ENCODE data around the gene ANXA3.
"Not testable (repeated sequence)": the region's sequence is repeated elsewhere in the genome, so short reads cannot be mapped to it uniquely, and the experiment has no call there.

Gene ANXA3, protein sequence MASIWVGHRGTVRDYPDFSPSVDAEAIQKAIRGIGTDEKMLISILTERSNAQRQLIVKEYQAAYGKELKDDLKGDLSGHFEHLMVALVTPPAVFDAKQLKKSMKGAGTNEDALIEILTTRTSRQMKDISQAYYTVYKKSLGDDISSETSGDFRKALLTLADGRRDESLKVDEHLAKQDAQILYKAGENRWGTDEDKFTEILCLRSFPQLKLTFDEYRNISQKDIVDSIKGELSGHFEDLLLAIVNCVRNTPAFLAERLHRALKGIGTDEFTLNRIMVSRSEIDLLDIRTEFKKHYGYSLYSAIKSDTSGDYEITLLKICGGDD
- 0 to 2.0 (median 0.25) reads per million in 18 experiments for total RNA-seq

DNA sequence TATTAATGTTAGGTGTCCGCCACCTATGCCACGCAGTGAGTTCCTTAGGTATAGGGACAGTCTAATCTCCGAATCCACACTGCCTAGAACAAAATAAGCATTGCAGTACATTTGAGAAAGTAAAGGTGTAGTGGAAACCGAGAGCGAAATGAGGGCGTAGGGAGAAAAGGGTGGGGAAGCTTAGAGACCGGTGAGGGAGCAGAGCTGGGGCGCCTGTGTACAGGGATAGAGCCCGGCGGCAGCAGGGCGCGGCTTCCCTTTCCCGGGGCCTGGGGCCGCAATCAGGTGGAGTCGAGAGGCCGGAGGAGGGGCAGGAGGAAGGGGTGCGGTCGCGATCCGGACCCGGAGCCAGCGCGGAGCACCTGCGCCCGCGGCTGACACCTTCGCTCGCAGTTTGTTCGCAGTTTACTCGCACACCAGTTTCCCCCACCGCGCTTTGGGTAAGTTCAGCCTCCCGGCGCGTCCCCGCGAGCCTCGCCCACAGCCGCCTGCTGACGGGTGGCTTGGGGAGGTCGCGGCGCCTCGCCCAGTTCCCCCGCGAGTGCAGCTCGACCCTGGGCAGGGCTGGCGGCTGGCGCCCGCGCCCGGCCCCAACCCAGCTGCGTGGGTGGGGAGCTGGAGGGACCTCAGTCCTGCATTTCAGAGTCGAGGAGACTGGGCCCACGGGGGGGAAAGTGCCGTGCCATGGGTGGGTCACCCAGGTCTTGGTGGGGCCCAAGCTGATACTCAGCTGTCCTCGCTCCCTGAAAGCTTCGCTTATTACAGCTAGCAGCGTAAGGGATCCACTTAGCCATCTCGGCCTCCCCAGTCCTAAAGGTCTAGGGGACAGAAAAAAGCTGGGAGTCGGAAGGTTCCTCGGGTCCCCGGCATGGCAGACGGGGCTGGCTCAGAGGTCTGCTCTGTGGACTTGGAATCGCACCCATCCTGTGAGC is at the start of gene ANXA3:
ANXA3 (plus strand) TSS at position 351 of the 932 bp plus-strand sequence. CDS start 2,704 bp downstream, outside the sequence.
- no peak for DNase-seq

DNA sequence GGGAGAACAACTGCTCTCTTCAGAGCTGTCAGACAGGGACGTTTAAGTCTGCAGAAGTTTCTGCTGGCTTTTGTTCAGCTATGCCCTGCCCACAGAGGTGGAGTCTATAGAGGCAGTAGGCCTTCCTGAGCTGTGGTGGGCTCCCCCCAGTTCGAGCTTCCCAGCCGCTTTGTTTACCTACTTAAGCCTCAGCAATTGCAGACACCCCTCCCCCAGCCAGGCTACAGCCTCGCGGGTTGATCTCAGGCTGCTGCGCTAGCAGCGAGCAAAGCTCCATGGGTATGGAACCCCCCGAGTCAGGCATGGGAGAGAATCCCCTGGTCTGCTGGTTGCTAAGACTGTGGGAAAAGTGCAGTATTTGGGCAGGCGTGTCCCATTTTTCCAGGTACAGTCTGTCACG is 45.3 kb upstream of the ANXA3 start:
- DNase-seq, result not testable (repeated sequence)

DNA sequence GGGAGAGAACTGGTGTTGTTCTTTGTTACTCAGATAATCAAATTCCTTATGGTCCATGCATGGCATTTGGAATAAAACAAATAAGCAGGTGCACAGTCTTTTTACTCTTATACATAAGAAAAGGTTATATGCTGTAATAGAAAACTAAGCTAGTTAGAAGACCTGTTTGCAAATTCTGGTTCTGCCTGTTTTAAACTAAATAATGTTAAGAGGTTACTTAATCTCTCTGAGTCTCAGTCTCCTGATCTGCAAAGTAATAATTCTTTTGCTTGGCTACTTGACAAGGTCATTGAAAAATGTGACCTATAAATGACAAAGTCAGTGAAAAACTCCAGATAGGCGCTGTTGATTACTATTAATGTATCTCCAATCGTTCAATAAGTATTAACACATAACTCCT is 42.5 kb upstream of the ANXA3 start:
- DNase-seq, result no peak

DNA sequence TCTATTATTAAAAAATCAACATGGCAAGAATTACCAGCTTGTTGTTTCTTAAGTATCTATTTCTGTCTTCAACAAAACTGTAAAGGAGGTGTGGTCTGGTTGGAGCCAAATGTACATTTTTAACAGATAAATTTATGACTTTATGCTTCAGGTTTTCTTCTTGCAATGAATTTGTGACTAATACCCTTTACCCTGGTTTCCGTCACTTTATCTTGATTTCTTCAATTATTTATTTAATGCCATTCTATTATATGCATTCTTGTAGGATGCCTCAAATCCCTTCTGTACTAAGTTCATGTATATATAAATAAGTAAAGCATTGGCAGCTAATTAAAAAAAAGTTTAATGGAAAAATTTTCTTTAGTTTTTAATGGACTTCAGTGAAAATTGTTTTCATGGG is 41.5 kb upstream of the ANXA3 start:
- DNase-seq, result no peak

DNA sequence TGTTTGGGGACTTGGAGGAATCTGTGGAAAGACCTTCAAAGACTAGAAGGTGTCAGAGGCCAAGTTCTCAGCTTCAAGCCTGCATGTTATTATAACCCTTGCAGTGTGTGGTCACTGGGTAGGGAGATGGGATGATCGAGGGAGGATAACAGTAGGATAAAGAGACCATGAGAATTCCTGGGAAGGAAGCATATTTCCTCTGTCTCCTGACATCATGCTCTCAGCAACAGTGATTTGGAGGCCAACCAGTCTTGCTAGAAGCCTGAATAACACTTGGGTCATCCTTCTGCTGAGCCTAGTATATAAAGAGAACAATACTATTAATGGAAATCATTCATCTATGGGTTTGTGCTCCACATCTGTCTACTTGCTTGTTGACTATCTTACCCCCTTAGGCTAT is 40.9 kb upstream of the ANXA3 start:
- DNase-seq, result no peak

DNA sequence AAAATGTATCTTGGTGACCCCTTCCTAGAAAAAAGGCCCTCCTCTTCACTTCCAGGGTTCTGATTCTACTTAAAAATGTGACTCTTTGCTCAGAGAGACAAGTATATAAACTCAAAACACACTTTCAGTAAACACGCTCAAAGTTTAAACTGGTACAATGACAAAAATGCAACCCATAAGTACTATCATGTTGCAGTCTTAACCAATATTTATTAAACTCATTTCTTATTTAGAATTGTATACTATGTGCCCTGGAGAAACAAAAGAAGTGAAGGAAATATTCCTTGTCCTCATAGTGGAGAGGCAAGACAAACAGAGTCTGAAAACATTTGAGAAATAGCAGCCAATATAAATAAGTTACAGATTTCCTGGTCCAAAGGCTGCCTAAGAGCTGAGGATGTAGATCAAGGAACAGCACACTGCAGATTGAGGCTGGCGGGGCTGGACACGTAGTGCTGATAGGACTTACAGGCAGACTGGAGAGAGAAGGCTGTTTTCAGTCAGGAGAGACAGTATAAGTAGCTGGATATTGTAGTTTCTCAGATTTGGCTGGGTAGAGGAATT is 39.1 kb upstream of the ANXA3 start:
- no peak for DNase-seq

DNA sequence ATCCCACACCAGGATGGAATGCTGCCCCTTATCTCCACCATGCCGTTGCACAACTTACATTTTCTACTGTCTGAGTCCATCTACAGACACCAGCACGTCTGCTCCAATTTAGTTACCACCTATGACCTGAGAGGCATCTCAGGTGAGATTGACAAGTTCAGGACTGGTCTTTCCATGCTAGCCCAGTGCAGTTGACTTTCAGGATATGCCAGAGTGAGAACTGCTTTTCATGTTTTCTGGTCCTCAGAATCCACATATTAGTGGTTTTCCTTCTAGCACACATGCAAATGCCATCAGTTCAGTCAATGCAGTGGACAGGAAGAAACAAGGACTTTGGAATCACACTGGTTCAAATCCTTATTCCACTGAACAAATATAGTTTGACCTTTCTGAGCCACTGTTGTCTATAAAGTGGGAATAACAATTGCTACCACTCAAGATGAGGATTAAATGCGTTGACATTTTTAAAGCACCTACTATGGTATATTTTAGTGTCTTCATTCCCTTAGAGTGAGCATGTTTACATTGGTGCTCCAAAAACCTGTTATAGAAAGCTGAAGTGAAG is 38.1 kb upstream of the ANXA3 start:
- no peak for DNase-seq

DNA sequence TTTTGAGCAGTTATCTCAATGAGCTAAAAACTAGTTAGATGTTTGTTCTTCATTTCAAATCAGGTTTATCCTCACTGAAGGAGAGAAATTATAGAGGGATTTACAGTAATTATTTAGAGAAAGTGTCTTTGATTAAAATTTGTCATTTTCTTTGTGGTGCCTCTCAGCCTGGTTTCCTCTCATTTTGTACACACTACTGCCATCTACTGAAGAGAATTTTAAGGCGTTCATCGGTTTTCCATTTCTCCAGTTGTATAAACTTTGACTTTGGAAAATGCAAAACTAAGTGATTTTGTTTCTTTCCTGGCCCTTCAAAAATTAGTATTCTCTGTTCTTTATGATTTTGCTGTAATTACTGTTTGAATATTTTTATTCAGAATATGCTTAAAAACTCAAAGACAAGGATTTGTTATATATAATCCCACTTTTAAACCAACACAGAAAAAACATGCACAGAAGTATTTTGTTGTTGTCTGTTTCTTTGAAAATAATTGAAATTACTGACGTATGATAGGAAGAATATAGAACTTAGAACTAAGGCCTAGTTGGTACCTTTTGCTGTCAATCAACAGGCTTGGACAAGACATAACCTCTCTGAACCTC is 34.4 kb upstream of the ANXA3 start:
- peak; percentile 16 to 30 for DNase-seq

DNA sequence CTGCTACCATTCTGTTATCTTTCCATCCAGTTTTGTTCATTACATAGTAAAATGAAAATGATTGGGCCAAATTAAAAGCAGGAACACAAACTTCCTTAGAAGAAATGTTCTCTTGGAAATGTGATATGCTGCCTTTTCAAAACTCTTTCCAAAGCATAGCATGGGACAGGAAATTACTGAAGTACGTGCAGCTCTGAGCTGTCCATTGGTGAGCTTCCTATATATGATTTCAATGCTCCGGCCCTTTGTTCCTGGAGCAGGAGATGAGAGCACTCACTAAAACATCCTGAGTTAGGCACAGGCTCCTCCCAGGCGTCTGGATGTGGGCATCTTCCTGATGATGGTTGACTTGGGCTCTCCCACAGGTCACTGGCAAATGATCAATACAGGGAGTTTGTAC is 33.0 kb upstream of the ANXA3 start:
- no peak for DNase-seq

DNA sequence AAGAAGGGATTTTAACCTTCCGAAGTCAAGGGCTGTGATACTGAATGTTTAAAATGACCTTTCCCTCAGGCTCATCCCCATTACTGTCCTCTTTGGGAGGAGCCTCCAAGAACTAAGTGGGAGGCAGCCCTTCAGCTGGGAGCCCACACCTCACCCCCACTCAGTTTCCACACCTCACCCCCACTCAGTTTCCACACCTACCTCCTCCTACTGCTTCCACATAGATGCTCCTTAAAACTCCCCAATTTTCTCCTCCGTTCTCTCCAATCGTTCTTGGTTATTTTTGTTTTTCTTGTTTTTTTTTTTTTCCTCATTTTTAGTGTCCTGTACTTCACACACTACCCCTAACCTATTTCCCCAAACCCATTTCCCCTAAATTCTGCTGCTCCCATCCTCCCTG is 31.6 kb upstream of the ANXA3 start:
- no peak for DNase-seq

DNA sequence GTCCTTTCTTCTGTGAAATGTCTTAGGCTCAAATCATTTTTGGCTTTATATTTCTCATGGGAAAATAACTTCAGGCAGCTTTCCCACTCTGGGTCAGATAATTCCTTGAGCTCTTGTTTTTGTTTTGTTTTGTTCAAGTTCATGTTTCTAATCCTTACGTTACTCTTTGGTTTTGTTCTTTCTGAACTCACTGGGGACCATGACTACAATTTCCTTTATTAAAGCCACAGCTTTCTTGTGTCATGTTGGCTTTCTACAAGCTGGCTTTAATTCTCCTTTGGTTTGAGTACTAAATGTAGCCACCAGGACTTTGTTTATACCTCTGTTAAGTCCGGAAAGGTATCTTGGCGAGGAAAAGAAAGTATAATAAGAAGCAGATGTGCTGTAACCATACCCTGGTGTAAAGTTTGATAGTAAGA is 30.8 kb upstream of the ANXA3 start:
- DNase-seq, result no peak

DNA sequence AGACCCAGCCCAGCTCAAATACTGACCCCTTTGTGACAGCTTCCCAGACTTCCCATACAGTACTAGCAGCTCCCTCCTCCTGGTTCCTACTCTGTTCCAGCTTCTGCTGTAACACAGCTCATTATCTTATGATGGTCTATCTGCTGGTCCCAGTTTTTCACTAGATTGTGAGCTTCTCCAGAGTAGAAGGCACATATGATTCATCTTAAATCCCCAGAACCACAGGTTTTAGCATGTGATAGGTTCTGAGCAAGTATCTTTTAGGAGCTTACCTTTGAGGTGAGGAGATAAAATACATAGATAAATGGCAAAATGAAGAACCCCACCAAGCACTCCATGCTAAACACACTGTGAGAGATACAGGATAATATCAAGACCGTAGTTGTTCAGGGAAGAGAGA is 27.6 kb upstream of the ANXA3 start:
- no peak for DNase-seq

DNA sequence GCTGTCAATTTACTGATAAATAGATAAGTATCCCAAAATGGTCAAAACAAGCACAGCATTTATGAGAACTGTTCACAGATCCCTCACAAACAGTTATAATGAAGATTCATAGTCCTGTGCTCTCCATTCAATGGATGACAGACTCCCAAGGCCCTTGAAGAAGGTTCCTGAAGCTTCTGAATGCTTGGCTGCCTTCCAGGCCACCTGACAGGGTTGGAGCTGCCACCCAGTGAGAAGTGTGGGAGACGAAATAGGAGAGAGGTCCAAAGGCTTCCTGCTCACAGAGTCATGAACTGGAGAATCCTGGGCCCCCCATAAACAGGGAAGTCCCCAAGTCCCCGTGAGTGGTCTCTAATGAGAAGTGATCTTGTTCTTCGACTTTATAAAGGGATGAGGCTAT is 26.0 kb upstream of the ANXA3 start:
- DNase-seq, result no peak

DNA sequence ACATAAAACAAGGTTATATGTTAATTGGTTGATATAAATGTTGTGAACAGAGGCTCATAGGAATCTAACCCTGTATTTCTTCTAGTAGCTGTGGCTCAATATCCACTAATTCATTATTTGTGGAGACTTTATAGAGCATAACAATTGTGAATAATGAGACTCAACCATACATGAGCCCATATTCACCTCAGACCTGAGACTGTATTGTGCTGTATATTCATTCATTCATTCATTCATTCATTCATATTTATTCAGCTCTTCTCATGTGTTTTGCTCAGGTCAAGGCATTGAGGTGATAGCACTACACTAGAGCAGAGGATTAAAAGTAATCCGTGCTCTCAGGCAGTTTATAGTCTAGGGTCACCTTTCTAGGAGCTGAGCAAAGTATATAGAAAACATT is 24.5 kb upstream of the ANXA3 start:
- no peak for DNase-seq

DNA sequence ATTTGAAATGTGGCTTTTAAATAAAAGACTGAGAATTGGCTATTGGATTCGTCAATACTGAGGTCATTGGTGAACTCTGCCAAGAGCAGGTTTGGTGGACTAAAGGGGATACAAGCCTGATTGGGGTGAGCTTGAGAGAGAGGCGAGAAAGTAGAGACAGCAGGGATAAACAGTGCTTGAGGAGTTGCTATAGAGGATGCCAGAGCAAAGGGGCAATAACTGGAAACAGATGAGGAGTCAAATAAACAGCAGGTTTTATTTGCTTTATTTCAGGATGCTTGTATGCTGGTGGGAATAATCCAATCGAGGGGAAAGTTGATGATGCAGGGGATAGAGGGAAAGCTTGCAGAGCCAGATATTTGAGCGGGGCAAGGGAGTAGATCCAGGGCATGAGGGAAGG is 24.0 kb upstream of the ANXA3 start:
- no peak for DNase-seq

DNA sequence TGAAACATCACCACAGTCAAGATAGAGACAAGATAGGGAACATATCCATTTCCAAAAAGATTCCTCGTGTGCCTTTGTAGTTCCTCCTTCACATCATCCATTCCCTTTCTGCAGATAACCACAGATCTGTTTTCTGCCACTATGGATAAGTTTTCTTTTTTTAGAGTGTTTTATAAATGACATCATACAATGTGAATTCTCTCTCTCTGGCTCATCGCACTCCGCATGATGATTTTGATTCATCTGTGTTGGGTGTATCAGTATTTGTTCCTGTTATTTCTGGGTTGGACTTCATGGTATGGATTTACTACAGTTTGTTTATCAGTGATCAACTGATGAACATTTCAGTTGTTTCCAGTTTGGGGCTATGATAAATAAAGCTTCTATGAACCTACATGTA is 23.2 kb upstream of the ANXA3 start:
- no peak for DNase-seq

DNA sequence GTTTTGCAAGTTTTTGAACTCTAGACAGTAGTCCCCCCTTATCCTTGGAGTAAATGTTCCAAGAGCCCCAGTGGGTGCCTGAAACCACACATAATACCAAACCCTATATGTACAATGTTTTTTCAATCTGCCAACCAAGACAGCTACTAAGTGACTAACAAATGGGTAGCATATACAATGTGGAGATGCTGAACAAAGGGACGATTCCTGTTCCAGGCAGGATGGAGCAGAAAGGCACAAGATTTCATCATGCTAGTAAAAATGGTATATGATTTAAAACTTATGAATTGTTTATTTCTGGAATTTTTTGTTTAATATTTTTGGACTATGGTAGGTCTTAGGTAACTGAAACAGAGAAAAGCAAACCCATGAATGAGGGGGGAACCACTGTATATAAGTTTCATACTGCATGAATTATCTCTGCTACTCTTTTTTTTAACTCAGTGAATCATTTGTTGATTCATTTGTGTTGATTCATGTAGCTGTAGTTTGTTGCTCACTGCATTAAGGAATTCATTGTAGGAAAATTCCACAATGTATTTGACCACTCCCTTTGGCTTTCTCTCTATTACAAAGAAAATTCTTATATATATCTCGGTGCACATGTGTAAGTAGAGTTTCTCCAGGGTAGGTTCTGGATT is 21.9 kb upstream of the ANXA3 start:
- no peak for DNase-seq

DNA sequence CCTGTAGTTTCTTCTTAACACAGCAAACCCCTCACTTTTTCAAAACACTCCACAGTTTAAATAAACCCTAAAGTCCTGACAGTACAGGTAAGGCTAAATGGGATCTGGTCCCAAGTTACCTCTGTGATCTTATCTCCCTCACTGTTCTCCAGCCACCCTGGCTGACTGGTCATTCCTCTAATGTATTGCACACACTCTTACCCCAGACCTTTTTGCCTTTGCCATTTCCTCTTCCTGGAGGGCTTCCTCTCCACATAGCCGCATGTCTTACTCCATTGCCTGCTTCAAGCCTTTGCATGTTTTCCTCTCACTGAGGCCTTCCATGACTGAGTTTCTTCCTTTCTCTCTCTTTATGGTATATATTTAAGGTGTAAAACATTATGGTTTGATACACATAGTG is 19.5 kb upstream of the ANXA3 start:
- DNase-seq, result peak; percentile 31 to 54

DNA sequence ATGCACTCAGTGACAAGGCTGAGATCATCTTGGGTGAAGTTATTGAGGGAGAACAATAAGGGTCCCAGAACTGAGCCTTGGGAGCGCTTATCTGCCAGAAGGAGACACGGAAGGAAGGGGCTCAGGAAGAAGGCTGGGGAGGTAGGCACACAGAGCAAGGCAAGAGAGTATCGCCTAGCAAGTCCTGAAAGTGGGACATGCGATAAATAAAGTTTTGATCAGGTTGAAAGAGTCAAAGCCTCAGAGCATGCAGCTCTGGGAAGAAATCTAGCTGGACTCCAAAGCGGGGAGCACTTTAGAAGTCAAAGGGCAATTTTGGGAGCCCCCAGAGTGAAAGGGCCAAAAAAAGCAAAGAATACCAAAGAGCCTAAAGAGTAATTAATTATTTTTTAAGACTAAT is 17.7 kb upstream of the ANXA3 start:
- no peak for DNase-seq

DNA sequence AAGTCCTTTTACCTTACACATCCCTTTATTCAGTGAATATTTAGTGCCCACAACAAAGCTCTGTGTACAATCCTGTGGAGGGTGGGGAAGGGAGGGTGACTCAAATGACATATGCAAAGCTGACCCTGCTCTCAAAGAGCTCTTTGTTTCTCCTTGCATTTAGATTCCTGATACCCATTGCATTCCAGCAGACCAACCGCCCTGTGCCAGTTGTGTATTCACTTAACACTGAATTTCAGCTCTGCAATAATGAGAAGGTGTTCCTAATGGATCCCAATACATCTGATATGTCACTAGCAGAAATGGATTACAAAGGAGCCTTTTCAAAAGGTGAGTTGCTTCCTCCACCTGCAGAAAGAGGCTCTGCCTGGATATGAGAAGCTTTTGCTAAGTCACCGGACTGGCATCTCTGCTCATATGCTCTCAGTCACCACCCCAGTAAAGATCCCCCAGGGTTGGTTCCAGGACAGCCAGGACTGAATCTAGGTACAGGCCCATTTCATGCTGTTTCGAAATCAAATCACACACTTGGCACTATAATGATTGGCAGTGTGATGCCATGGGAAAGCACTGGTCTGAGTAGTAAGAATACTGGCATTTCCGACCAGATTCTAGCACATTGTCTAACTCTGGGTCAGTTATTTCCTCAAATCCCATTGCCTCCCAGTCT is 17.1 kb upstream of the ANXA3 start:
- no peak for DNase-seq

DNA sequence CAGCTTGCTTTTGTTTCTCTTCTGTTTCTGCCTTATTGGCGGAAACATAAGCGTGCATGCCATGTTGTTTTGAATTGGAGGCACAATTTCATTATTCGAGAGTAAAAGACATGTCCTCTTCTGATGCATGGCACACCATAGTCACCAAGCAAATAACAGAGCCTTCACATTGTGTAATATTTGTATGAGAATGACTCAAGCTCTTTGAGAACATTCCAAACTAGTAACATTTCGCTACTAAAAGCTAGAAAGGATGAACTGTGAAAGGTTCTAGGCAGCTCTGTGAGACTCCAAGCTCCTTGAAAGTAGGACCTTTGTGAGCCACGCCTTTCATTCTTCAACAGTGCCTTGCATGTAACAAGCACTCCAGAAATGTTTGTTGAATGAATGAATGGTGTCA is 9.2 kb upstream of the ANXA3 start:
- no peak for DNase-seq
